ENCODE results near the gene MTG1.

Gene MTG1

DNA sequence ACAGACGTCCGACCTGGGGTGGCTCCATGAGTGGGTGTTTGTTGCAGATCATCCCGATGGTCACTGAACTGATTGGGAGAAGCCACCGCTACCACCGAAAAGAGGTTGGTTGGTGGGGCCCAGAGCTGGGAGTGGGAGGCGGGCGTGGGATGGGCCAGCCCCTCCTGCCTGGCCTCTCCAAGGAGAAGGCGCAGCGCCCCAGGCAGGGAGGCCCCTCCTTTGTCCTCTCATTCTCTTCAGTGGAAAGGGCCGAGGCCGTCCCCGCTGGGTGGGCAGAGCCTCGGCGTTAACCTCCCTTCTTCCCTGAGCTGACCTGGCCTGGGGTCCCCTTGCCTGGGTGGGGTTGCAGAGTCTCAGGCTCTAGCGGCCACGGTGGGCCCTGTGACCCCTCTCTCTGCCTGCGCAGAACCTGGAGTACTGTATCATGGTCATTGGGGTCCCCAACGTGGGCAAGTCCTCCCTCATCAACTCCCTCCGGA, 5.2 kb downstream of the MTG1 start:
- no peaks in the 10 kb centered on the region for H3K9me3 ChIP-seq (ENCODE audit: low read length)
- H3K27ac ChIP-seq (ENCODE audit: low read depth, low read length, poor library complexity, severe bottlenecking): no peak overlapping the region
- no peaks in the 10 kb centered on the region for H3K27me3 ChIP-seq (ENCODE audit: insufficient read depth, low read length)
- no peak overlapping the region for H3K4me3 ChIP-seq (ENCODE audit: low read depth, low read length, poor library complexity, severe bottlenecking)
- no peak overlapping the region for H2AFZ ChIP-seq (ENCODE audit: low read length)
- no peaks in the 10 kb centered on the region for H4K20me1 ChIP-seq (ENCODE audit: insufficient read depth, low read length)
- no peaks in the 10 kb centered on the region for H3K9me2 ChIP-seq (ENCODE audit: low read depth, low read length)
- peaks cover 12% of the 10 kb centered on the region for H3K79me2 ChIP-seq (ENCODE audit: insufficient read depth, low read length)
- no peaks in the 10 kb centered on the region for H3F3A ChIP-seq (ENCODE audit: insufficient read depth, low read length)
- H3K4me1 ChIP-seq (ENCODE audit: insufficient read depth, low read length, severe bottlenecking): peaks cover 11% of the 10 kb centered on the region
- TF ChIP-seq EZH2 (IDR thresholded peaks at IDR 0.05; ENCODE audit: borderline replicate concordance, low read length): no peak
- TF ChIP-seq, protein P1, sequence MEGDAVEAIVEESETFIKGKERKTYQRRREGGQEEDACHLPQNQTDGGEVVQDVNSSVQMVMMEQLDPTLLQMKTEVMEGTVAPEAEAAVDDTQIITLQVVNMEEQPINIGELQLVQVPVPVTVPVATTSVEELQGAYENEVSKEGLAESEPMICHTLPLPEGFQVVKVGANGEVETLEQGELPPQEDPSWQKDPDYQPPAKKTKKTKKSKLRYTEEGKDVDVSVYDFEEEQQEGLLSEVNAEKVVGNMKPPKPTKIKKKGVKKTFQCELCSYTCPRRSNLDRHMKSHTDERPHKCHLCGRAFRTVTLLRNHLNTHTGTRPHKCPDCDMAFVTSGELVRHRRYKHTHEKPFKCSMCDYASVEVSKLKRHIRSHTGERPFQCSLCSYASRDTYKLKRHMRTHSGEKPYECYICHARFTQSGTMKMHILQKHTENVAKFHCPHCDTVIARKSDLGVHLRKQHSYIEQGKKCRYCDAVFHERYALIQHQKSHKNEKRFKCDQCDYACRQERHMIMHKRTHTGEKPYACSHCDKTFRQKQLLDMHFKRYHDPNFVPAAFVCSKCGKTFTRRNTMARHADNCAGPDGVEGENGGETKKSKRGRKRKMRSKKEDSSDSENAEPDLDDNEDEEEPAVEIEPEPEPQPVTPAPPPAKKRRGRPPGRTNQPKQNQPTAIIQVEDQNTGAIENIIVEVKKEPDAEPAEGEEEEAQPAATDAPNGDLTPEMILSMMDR (IDR thresholded peaks at IDR 0.05; ENCODE audit: low read length): no peak
- H3K36me3 ChIP-seq (ENCODE audit: insufficient read depth, low read length): peaks cover 70% of the 10 kb centered on the region
- H3K4me2 ChIP-seq (ENCODE audit: low read length): no peak overlapping the region
- H3K9ac ChIP-seq (ENCODE audit: low read length): no peak overlapping the region

DNA sequence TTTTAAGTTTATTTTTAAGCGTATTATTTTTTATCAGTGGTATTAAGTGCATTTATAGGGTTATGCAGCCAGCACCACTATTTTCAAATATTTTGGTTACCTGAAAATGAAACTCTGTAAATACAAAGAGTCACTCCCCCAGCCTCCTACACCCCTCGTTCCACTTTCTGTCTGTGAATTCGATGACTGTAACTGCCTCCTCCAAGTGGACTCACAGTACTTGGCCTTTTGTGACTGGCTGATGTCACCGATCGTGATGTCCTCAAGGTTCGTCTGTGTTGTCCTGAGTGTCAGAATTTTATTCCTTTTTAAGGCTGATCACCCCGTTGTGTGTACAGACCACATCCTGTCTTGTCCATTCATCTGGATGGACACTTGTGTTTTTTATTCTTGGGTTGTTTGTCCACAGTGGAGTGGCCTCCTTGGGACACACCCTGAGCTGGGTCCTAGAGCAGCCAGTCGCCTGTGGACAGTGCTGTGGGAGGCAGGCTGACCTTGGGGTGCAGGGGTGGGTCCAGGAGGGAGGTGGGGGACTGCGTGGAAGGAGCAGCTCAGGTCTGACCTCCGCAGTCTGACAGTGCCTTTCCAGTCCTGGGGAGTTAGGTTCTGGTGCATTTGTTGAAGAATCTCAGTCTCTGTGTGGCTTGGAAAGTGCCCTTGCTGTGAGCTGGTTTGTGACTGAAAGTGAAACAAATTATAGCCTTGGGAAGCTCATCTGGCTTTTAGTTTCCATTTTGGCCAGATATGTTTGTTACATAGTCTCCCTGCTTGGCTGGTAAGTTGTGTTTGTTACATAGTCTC, 6.9 kb downstream of the MTG1 start:
- H3K36me3 ChIP-seq (ENCODE audit: insufficient read depth, low read length): peaks cover 82% of the 10 kb centered on the region
- peaks cover 5% of the 10 kb centered on the region; the same call in 1 of the 2 replicates for H3K79me2 ChIP-seq (ENCODE audit: insufficient read depth, low read length)

DNA sequence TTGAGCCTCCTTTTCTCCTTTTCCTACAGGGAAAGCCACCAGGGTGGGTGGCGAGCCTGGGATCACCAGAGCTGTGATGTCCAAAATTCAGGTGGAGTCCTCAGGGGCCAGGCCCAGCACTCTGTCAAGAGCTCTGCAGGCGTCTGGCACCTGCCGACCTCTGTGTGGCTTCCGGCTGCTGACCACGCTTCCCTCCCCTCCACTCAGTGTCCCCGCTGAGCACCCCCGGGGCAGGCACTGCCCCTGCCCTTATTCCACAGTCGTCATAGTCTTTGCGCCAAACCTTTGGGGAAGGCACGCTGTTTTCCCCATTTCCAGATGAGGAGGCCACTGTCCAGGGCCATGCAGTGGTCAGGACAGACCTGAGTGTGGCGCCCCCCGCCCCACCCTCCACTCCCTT, 7.5 kb downstream of the MTG1 start:
- H2AFZ ChIP-seq (ENCODE audit: low read length): no peak overlapping the region
- H3F3A ChIP-seq (ENCODE audit: insufficient read depth, low read length): no peaks in the 10 kb centered on the region
- no peak for TF ChIP-seq EZH2 (IDR thresholded peaks at IDR 0.05; ENCODE audit: borderline replicate concordance, low read length)
- TF ChIP-seq, protein P1 (IDR thresholded peaks at IDR 0.05; ENCODE audit: low read length): no peak
- no peak overlapping the region for H3K9ac ChIP-seq (ENCODE audit: low read length)
- no peaks in the 10 kb centered on the region for H3K9me3 ChIP-seq (ENCODE audit: low read length)
- H3K4me3 ChIP-seq (ENCODE audit: low read depth, low read length, poor library complexity, severe bottlenecking): no peak overlapping the region
- H3K4me1 ChIP-seq (ENCODE audit: insufficient read depth, low read length, severe bottlenecking): peaks cover 10% of the 10 kb centered on the region
- H3K36me3 ChIP-seq (ENCODE audit: insufficient read depth, low read length): peaks cover 82% of the 10 kb centered on the region
- no peaks in the 10 kb centered on the region for H3K9me2 ChIP-seq (ENCODE audit: low read depth, low read length)
- no peak overlapping the region for H3K27ac ChIP-seq (ENCODE audit: low read depth, low read length, poor library complexity, severe bottlenecking)
- H4K20me1 ChIP-seq (ENCODE audit: insufficient read depth, low read length): no peaks in the 10 kb centered on the region
- peaks cover 7% of the 10 kb centered on the region; the same call in 1 of the 2 replicates for H3K79me2 ChIP-seq (ENCODE audit: insufficient read depth, low read length)
- H3K4me2 ChIP-seq (ENCODE audit: low read length): no peak overlapping the region
- H3K27me3 ChIP-seq (ENCODE audit: insufficient read depth, low read length): no peaks in the 10 kb centered on the region

More for the DNA sequence above, 6.9 kb downstream of the MTG1 start:
- H3K27ac ChIP-seq (ENCODE audit: low read depth, low read length, poor library complexity, severe bottlenecking): no peak overlapping the region
- no peaks in the 10 kb centered on the region for H3F3A ChIP-seq (ENCODE audit: insufficient read depth, low read length)
- H3K9me3 ChIP-seq (ENCODE audit: low read length): no peaks in the 10 kb centered on the region
- H2AFZ ChIP-seq (ENCODE audit: low read length): no peak overlapping the region
- H3K27me3 ChIP-seq (ENCODE audit: insufficient read depth, low read length): no peaks in the 10 kb centered on the region
- no peaks in the 10 kb centered on the region for H4K20me1 ChIP-seq (ENCODE audit: insufficient read depth, low read length)
- H3K9me2 ChIP-seq (ENCODE audit: low read depth, low read length): no peaks in the 10 kb centered on the region
- H3K4me3 ChIP-seq (ENCODE audit: low read depth, low read length, poor library complexity, severe bottlenecking): no peak overlapping the region
- H3K9ac ChIP-seq (ENCODE audit: low read length): no peak overlapping the region
- TF ChIP-seq, protein P1 (IDR thresholded peaks at IDR 0.05; ENCODE audit: low read length): no peak
- no peak for TF ChIP-seq EZH2 (IDR thresholded peaks at IDR 0.05; ENCODE audit: borderline replicate concordance, low read length)
- peaks cover 6% of the 10 kb centered on the region for H3K4me1 ChIP-seq (ENCODE audit: insufficient read depth, low read length, severe bottlenecking)
- no peak overlapping the region for H3K4me2 ChIP-seq (ENCODE audit: low read length)
